Transverse colon (tissue), 4 donors: ENCODE results near the gene MESP1. TPM values are rescaled to one million over a fixed set of nuclear protein-coding genes. Genes with fewer than 3 reads are reported as not detected.

Experiments
- DNase-seq: peaks from one replicate; pipeline ENCODE4 v3.0.0-alpha.2; 2019
- H3K27ac ChIP-seq, 4 donors: fragments of 200-600 bp; sonication (generic); 2 replicates each; pipeline ENCODE4 v1.5.1; 2016 to 2018; ENCODE audit warnings: inconsistent platforms in 4 of 4
- H3K27me3 ChIP-seq: fragments of 200-600 bp; sonication (generic); 2 replicates; pipeline ENCODE4 v1.5.1; 2017; ENCODE audit warnings: inconsistent platforms
- H3K36me3 ChIP-seq, 4 donors: fragments of 200-600 bp; sonication (generic); 2 replicates each; pipeline ENCODE4 v1.5.1; 2017 to 2019; ENCODE audit warnings: inconsistent platforms in 4 of 4
- H3K4me1 ChIP-seq, 4 donors: fragments of 200-600 bp; sonication (generic); 2 replicates each; pipeline ENCODE4 v1.5.1; 2017 to 2020; ENCODE audit warnings: inconsistent platforms in 4 of 4
- H3K4me3 ChIP-seq, 4 donors: fragments of 200-600 bp; sonication (generic); 1 replicate in 1 of 4; 2 replicates in 3 of 4; pipeline versions ENCODE4 v1.5.1 to v1.6.1; 2017 to 2019; ENCODE audit warnings: inconsistent platforms in 4 of 4
- H3K9me3 ChIP-seq, 2 donors: fragments of 200-600 bp; sonication (generic); 2 replicates each; pipeline ENCODE4 v1.5.1; 2017 to 2019; ENCODE audit warnings: inconsistent platforms in 2 of 2
- EP300 ChIP-seq: sonication (generic); formaldehyde crosslinking; IDR thresholded peaks from one replicate; pipeline ENCODE4 v1.6.1; 2017; ENCODE audit warnings: antibody characterized with exemption, low read depth
- POLR2A ChIP-seq: fragments of 450-650 bp; IDR thresholded peaks from one replicate; pipeline ENCODE4 v1.6.1; 2016; ENCODE audit warnings: antibody characterized with exemption, mild to moderate bottlenecking, moderate library complexity
- POLR2AphosphoS5 ChIP-seq, 3 donors: sonication (generic); formaldehyde crosslinking; IDR thresholded peaks; one replicate each; pipeline ENCODE4 v1.6.1; 2016; ENCODE audit warnings: antibody characterized with exemption in 3 of 3
- WGBS, 2 donors: methylation state at CpG; one replicate each; pipeline ENCODE4 v1.1.5; 2018; ENCODE audit warnings: low coverage in 1 of 2; 5-methylcytosine and 5-hydroxymethylcytosine counted together
- in situ Hi-C, 4 donors: fragments of 200-750 bp; cut with MboI; loops; one replicate each; pipeline versions ENCODE4 v1.15.0 to v1.15.1; 2017; ENCODE audit warnings: low sequenced_read_pairs in 3 of 4, low pct_ligation_motif_present in 1 of 4, low pct_unique_long_range_greater_than_20kb in 1 of 4
- intact Hi-C: fragments of 100-400 bp; cut with DNase I; formaldehyde crosslinking; loops from one replicate; pipeline ENCODE4 v1.15.1; 2023; ENCODE audit warnings: low total_unique reads
- total RNA-seq, 4 donors: library from RNA; depleted of rRNA; stranded (reverse); fragments of >200 nt; gene quantifications; one replicate each; pipeline ENCODE4 v1.1.0, GENCODE V29; 2016
- TF ChIP-seq, protein P1 (sequence below), 5 experiments: fragments of 200-600 bp in 3 of 5; fragments of 450-650 bp in 2 of 5; sonication (generic) in 3 of 5; IDR thresholded peaks; 1 replicate in 2 of 5; 2 replicates in 3 of 5; pipeline ENCODE4 v1.5.1; 2016 to 2017; ENCODE audit warnings: antibody characterized with exemption in 5 of 5, inconsistent platforms in 3 of 5, mild to moderate bottlenecking in 2 of 5, moderate library complexity in 1 of 5

The MESP1 gene
- total RNA-seq, 4 donors from 2014 or later, result 8.6 to 13.5 (median 12.5) TPM

DNA sequence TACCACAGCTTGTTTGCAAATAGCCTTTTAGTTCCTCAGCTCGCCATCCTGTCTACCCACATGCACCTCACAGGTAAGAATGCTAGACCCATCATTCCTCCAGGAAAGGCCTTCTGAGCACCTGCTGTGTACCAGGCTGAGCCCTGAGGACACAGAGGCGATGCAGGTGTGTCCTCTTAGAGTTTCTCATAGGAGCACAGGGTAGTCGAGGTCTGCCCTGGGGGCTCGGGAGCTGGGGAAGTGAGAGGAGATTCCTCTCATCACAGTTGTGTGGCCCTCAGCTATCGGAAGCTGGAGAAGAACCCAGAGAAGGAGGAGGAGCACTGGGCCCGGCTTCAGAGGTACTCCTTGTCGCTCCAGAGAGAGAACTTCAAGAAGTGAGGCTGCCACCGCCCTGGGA lies 8.0 kb downstream of the MESP1 start:
- DNase-seq, result no peak
- no peak overlapping the region for H3K4me3 ChIP-seq
- WGBS, 2 donors, result 86% methylated on average over 8 of the region's 8 CpGs; no CpG with 5 or more reads in 1 of the 2 donors
- no peaks in the 10 kb centered on the region for H3K36me3 ChIP-seq
- no peaks in the 10 kb centered on the region for H3K9me3 ChIP-seq
- intact Hi-C loops, result no loop called here
- TF ChIP-seq POLR2AphosphoS5 (IDR thresholded peaks at IDR 0.05), result no peak
- TF ChIP-seq POLR2A, result no peak
- no peak for TF ChIP-seq EP300
- TF ChIP-seq, protein P1, sequence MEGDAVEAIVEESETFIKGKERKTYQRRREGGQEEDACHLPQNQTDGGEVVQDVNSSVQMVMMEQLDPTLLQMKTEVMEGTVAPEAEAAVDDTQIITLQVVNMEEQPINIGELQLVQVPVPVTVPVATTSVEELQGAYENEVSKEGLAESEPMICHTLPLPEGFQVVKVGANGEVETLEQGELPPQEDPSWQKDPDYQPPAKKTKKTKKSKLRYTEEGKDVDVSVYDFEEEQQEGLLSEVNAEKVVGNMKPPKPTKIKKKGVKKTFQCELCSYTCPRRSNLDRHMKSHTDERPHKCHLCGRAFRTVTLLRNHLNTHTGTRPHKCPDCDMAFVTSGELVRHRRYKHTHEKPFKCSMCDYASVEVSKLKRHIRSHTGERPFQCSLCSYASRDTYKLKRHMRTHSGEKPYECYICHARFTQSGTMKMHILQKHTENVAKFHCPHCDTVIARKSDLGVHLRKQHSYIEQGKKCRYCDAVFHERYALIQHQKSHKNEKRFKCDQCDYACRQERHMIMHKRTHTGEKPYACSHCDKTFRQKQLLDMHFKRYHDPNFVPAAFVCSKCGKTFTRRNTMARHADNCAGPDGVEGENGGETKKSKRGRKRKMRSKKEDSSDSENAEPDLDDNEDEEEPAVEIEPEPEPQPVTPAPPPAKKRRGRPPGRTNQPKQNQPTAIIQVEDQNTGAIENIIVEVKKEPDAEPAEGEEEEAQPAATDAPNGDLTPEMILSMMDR (IDR thresholded peaks at IDR 0.05), result no peak
- peaks cover 2 to 5% (median 3%) of the 10 kb centered on the region in 4 donors for H3K4me1 ChIP-seq
- no peaks in the 10 kb centered on the region for H3K27me3 ChIP-seq
- in situ Hi-C loops, result loop anchor here in 1 of 4 donors (25.0 kb wide), 1 partner anchor 344 kb away; no protein-coding TSS in a partner anchor
- H3K27ac ChIP-seq, result no peak overlapping the region

DNA sequence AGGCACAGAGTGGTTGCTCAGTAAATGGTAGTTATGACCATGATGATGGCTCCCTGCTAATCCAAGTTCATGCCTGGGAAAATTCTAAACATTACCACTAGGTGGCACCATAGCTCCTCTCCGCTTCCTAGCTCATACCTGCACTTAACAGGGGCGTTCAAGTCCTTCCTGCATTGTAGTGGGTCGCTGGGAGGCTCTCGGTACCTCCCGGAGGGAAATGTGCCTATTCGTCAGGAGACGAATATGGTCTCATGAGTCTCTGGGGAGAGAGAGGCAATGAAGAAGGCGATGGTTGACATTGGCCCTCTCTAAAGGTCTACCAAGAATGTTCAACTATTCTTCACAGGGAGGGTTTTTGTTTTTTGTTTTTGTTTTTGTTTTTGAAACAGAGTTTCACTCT lies 10.9 kb downstream of the MESP1 start:
- Histone ChIP-seq H3K36me3 (no peaks in the 10 kb centered on the region), H3K27ac (no peak overlapping the region), H3K4me3 (no peak overlapping the region), H3K4me1 (peaks cover 0 to 3% (median 0%) of the 10 kb centered on the region in 4 donors), H3K9me3 (no peaks in the 10 kb centered on the region), H3K27me3 (no peaks in the 10 kb centered on the region)
- in situ Hi-C loops, result loop anchor here in 1 of 4 donors (25.0 kb wide), 1 partner anchor 347 kb away; no protein-coding TSS in a partner anchor
- TF ChIP-seq EP300, result no peak
- TF ChIP-seq, protein P1 (IDR thresholded peaks at IDR 0.05), result peak; percentile 92 to 96 (median 94)
- intact Hi-C loops, result no loop called here
- WGBS, 2 donors, result 7 to 20% methylated on average over 1 to 8 of the region's 8 CpGs
- peak; percentile 67 for DNase-seq

DNA sequence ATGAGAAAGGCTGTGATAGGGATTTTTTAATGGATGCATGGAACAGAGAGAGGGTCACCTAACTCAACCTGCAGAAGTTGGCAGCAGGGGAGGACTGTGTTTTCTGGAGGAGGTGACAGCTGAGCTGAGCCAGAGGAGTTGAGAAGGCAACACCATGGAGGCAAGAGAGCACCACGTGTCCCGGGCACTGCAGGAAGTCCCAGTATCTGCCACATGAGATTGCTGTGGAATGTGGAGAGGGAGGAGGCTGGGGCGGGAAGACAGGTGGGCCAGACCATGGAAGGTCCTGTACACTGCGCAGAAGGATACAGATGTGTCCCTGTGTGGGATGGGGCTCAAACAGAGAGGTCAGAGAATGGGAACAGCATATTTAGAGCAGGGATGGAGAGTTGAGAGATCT lies 15.3 kb downstream of the MESP1 start:
- Histone ChIP-seq H3K9me3 (no peaks in the 10 kb centered on the region), H3K27me3 (no peaks in the 10 kb centered on the region), H3K4me1 (peaks cover 0 to 3% (median 0%) of the 10 kb centered on the region in 4 donors), H3K27ac (no peak overlapping the region), H3K36me3 (no peaks in the 10 kb centered on the region), H3K4me3 (no peak overlapping the region)
- WGBS, 2 donors, result 25 to 79% methylated on average over 2 to 4 of the region's 4 CpGs
- TF ChIP-seq, protein P1 (IDR thresholded peaks at IDR 0.05), result no peak
- TF ChIP-seq POLR2A (no peak), POLR2AphosphoS5 (IDR thresholded peaks at IDR 0.05) (no peak), EP300 (no peak)
- intact Hi-C loops (no loop called here), in situ Hi-C loops (loop anchor here in 1 of 4 donors (25.0 kb wide), 1 partner anchor 352 kb away; no protein-coding TSS in a partner anchor)
- no peak for DNase-seq

DNA sequence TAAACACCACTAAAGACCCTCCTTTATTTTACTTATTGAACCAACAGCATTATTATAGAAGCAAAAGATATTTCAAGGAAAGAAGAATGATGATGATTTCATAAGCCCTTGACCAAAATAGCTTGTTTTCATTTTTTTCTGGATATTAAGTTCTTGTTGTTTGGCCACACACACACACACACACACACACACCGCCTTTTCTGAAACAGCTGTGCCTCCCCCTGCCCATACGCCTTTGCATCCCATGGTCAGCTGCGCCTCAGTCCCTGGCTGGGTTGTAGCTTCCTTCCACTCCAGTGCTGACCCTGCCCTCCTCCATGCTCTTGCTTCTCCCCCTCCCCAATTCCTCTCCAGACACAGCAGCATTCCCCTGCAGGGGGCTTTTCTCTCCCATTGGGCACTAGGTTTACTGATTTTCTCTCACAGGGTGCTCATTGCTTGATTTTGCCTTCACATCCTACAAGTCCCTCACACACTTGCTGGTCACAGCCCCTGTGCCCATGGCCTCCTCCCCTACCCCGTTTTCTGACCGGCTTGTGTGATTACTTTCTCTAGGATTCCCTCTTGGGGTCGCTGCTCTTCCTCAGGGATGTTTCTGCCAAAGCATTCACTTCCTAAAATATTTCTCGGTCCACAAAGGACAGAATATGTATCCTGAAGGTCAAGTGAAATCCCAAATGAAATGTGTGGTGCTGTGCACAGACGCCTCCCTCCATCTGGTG lies 18.4 kb downstream of the MESP1 start:
- H3K27me3 ChIP-seq, result no peaks in the 10 kb centered on the region
- no peaks in the 10 kb centered on the region for H3K36me3 ChIP-seq
- no peaks in the 10 kb centered on the region for H3K9me3 ChIP-seq
- no peak for DNase-seq
- in situ Hi-C loops, result loop anchor here in 1 of 4 donors (25.0 kb wide), 1 partner anchor 355 kb away; no protein-coding TSS in a partner anchor
- TF ChIP-seq, protein P1 (IDR thresholded peaks at IDR 0.05), result no peak
- TF ChIP-seq POLR2A, result no peak
- no peak for TF ChIP-seq EP300
- no peak for TF ChIP-seq POLR2AphosphoS5 (IDR thresholded peaks at IDR 0.05)
- H3K4me3 ChIP-seq, result no peak overlapping the region
- WGBS, 2 donors, result 72 to 74% methylated on average over 5 to 8 of the region's 8 CpGs
- intact Hi-C loops, result no loop called here
- no peak overlapping the region for H3K27ac ChIP-seq
- H3K4me1 ChIP-seq, result peaks cover 0 to 3% (median 0%) of the 10 kb centered on the region in 4 donors
